ENCODE data around the gene SRSF4. TPM values are rescaled to one million over a fixed set of nuclear protein-coding genes. Genes with fewer than 3 reads are reported as not detected.
A peak's percentile ranks its signal among the peaks of the same experiment; 100 is the strongest.
"Not testable (repeated sequence)": the region's sequence is repeated elsewhere in the genome, so short reads cannot be mapped to it uniquely, and the experiment has no call there.

SRSF4 gene
- total RNA-seq, 1 donor from 2014 or later = 52.9 TPM

GRCh38 chr1:29162476-29163138 is 19.1 kb downstream of the SRSF4 start:
- DNase-seq = no peak

GRCh38 chr1:29162025-29162424 is 19.7 kb downstream of the SRSF4 start:
- no peak for DNase-seq

- DNase-seq = no peak
These were observed 21.9 kb downstream of the SRSF4 start for GRCh38 chr1:29159773-29160172.

GRCh38 chr1:29157269-29157601 is 24.5 kb downstream of the SRSF4 start:
- no peak for DNase-seq

- peak; percentile 71 for DNase-seq
These were observed 25.0 kb downstream of the SRSF4 start for GRCh38 chr1:29156543-29157268.

GRCh38 chr1:29152046-29152805 is 29.5 kb downstream of the SRSF4 start:
- no peak for DNase-seq

GRCh38 chr1:29150346-29150745 is 31.4 kb downstream of the SRSF4 start:
- not testable (repeated sequence) for DNase-seq

- DNase-seq = no peak
These were observed 32.8 kb downstream of the SRSF4 start for GRCh38 chr1:29148656-29149491.

- no peak for DNase-seq
These were observed 35.8 kb downstream of the SRSF4 start for GRCh38 chr1:29145739-29146437.

- DNase-seq = no peak
These were observed 37.5 kb downstream of the SRSF4 start for GRCh38 chr1:29144178-29144577.

GRCh38 chr1:29142714-29143113 is 39.0 kb downstream of the SRSF4 start:
- DNase-seq = no peak

- no peak for DNase-seq
These were observed 45.2 kb downstream of the SRSF4 start for GRCh38 chr1:29136391-29136915.

- DNase-seq = peak; percentile 17
These were observed 47.0 kb downstream of the SRSF4 start for GRCh38 chr1:29134695-29135028.

- no peak for DNase-seq
These were observed 47.6 kb downstream of the SRSF4 start for GRCh38 chr1:29133861-29134694.

GRCh38 chr1:29131056-29131455 is 50.6 kb downstream of the SRSF4 start:
- not testable (repeated sequence) for DNase-seq

- DNase-seq = no peak
These were observed 51.8 kb downstream of the SRSF4 start for GRCh38 chr1:29129916-29130315.

GRCh38 chr1:29128739-29129138 is 53.0 kb downstream of the SRSF4 start:
- DNase-seq = no peak

GRCh38 chr1:29126198-29126597 is 55.5 kb downstream of the SRSF4 start:
- no peak for DNase-seq

GRCh38 chr1:29125788-29126187 is 55.9 kb downstream of the SRSF4 start:
- DNase-seq = no peak

GRCh38 chr1:29125237-29125641 is 56.5 kb downstream of the SRSF4 start:
- DNase-seq = no peak
